Panc1 (cell line): ENCODE data around the gene WFDC12. TPM values are rescaled to one million over a fixed set of nuclear protein-coding genes. Genes with fewer than 3 reads are reported as not detected.

Experiments
- ATAC-seq: fragments of 200-7000 bp; cut with Tn5 transposase; 2 replicates; pipeline ENCODE4 v1.9.1; 2020; ENCODE audit warnings: mild to moderate bottlenecking, moderate library complexity
- BruUV-seq: library from RNA; stranded (reverse); fragments of 400-500 nt; replicated peaks from 2 replicates; lab custom pipeline; 2021; lab: Mats Ljungman, UMichigan
- CTCF ChIA-PET: fragments of 300-600 bp; sonication (Branson Sonifier 250); formaldehyde crosslinking; loops from one replicate; lab custom pipeline; 2022; ENCODE audit warnings: antibody characterized with exemption; lab: Charles Lee
- POLR2A ChIA-PET: fragments of 300-600 bp; sonication (Branson Sonifier 250); formaldehyde crosslinking; loops from one replicate; lab custom pipeline; 2022; ENCODE audit warnings: antibody characterized with exemption; lab: Charles Lee
- DNase-seq: peaks from one replicate; pipeline ENCODE4 v3.0.0-alpha.2; 2010; ENCODE audit warnings: low read depth, low spot score
- H3K27ac ChIP-seq: 2 replicates; pipeline ENCODE4 v1.5.1; 2011; ENCODE audit warnings: mild to moderate bottlenecking, low read length, inconsistent platforms
- H3K27me3 ChIP-seq: fragments of 200-500 bp; sonication (Bioruptor generic); 2 replicates; pipeline ENCODE4 v1.6.0; 2014; ENCODE audit warnings: low read length, inconsistent platforms; ENCODE audit not compliant: control insufficient read depth, insufficient read depth
- H3K36me3 ChIP-seq: fragments of 200-500 bp; sonication (Bioruptor generic); 2 replicates; pipeline ENCODE4 v1.5.1; 2014; ENCODE audit warnings: inconsistent platforms, mild to moderate bottlenecking, low read length, moderate library complexity; ENCODE audit not compliant: control insufficient read depth, insufficient read depth
- H3K4me1 ChIP-seq: 2 replicates; pipeline ENCODE4 v1.5.1; 2011; ENCODE audit warnings: inconsistent platforms, mild to moderate bottlenecking, low read length, moderate library complexity; ENCODE audit not compliant: control insufficient read depth, insufficient read depth
- H3K4me3 ChIP-seq, 2 experiments: 2 replicates each; pipeline ENCODE4 v1.5.1; 2011 to 2012; ENCODE audit warnings: low read depth in 2 of 2, low read length in 2 of 2, mild to moderate bottlenecking in 2 of 2, inconsistent platforms in 1 of 2, moderate library complexity in 1 of 2
- H3K9me3 ChIP-seq: fragments of 200-500 bp; sonication (Bioruptor generic); 2 replicates; pipeline ENCODE4 v1.5.1; 2014; ENCODE audit warnings: low read depth, mild to moderate bottlenecking, inconsistent platforms, low read length, moderate library complexity; ENCODE audit not compliant: control insufficient read depth, insufficient read depth
- CTCF ChIP-seq: fragments of 450-650 bp; IDR thresholded peaks from 2 replicates; pipeline ENCODE4 v1.5.1; 2017; ENCODE audit warnings: mild to moderate bottlenecking
- POLR2AphosphoS5 ChIP-seq: IDR thresholded peaks from 2 replicates; pipeline ENCODE4 v1.6.1; 2012; ENCODE audit warnings: mild to moderate bottlenecking, low read depth, low read length, moderate library complexity
- REST ChIP-seq, 2 experiments: IDR thresholded peaks; 2 replicates each; pipeline ENCODE4 v1.6.1; 2011 to 2012; ENCODE audit warnings: low read depth in 2 of 2, control low read depth in 1 of 2, low read length in 1 of 2, mild to moderate bottlenecking in 1 of 2, moderate library complexity in 1 of 2; ENCODE audit not compliant: insufficient read depth in 1 of 2
- SIN3A ChIP-seq: IDR thresholded peaks from 2 replicates; pipeline ENCODE4 v1.6.1; 2012; ENCODE audit warnings: low read depth, mild to moderate bottlenecking, low read length, moderate library complexity, borderline replicate concordance; ENCODE audit not compliant: insufficient read depth
- TCF7L2 ChIP-seq: IDR thresholded peaks from 2 replicates; pipeline ENCODE4 v1.6.1; 2011; ENCODE audit warnings: mild to moderate bottlenecking, low read depth, low read length, inconsistent platforms
- in situ Hi-C: cut with HindIII; loops from 2 replicates; pipeline ENCODE4 v1.10.0; 2016; ENCODE audit warnings: low sequenced_read_pairs, low pct_unique_long_range_greater_than_20kb
- intact Hi-C: fragments of 100-400 bp; cut with micrococcal nuclease; formaldehyde crosslinking; loops from one replicate; pipeline ENCODE4 v1.10.0; 2022; ENCODE audit not compliant: unreplicated experiment
- total RNA-seq: library from RNA; stranded (reverse); gene quantifications from one replicate; pipeline ENCODE4 v1.2.1, GENCODE V29; 2021; ENCODE audit not compliant: unreplicated experiment

The WFDC12 gene
- total RNA-seq, 1 experiment from 2014 or later: not detected

GRCh38 chr20:45103072-45103471, 21.2 kb downstream of the WFDC12 start:
- BruUV-seq: no TSS peak
- ChIA-PET POLR2A (interaction anchor here (0.7 kb wide), 1 partner anchor 199 kb away, joined by 4 read pairs; no protein-coding TSS in a partner anchor), CTCF (interaction anchor here (0.9 kb wide), 1 partner anchor 35 kb away, joined by 3 read pairs; no protein-coding TSS in a partner anchor)
- no peak for ATAC-seq
- TF ChIP-seq POLR2AphosphoS5 (no peak), CTCF (no peak), REST (IDR thresholded peaks at IDR 0.05; ENCODE audit: insufficient read depth in 1 of 2, low read depth in 2 of 2, low read length in 1 of 2) (no peak), SIN3A (no peak), TCF7L2 (no peak)
- in situ Hi-C loops (no loop called here), intact Hi-C loops (loop anchor here (10.0 kb wide), 1 partner anchor 192 kb away; no protein-coding TSS in a partner anchor)
- H3K27ac ChIP-seq: no peak overlapping the region
- no peak overlapping the region for H3K4me3 ChIP-seq
- DNase-seq: no peak
- H3K27me3 ChIP-seq: peaks cover 4% of the 10 kb centered on the region
- no peaks in the 10 kb centered on the region; the same call in 1 of the 2 replicates for H3K4me1 ChIP-seq
- no peaks in the 10 kb centered on the region for H3K36me3 ChIP-seq
- H3K9me3 ChIP-seq: no peaks in the 10 kb centered on the region

GRCh38 chr20:45101333-45101850, 22.9 kb downstream of the WFDC12 start:
- no peaks in the 10 kb centered on the region; the same call in 1 of the 2 replicates for H3K4me1 ChIP-seq
- POLR2A ChIA-PET: no interaction called here
- H3K27ac ChIP-seq: no peak overlapping the region
- no TSS peak for BruUV-seq
- ATAC-seq (peak; percentile 14; the same call in 1 of the 2 replicates), DNase-seq (no peak)
- H3K27me3 ChIP-seq: peaks cover 2% of the 10 kb centered on the region; the same call in 1 of the 2 replicates
- CTCF ChIA-PET: no interaction called here
- no peaks in the 10 kb centered on the region for H3K9me3 ChIP-seq
- in situ Hi-C loops: no loop called here
- intact Hi-C loops: loop anchor here (10.0 kb wide), 1 partner anchor 193 kb away; no protein-coding TSS in a partner anchor
- TF ChIP-seq REST (IDR thresholded peaks at IDR 0.05; ENCODE audit: insufficient read depth in 1 of 2, low read depth in 2 of 2, low read length in 1 of 2): no peak
- TF ChIP-seq TCF7L2: no peak
- no peak for TF ChIP-seq CTCF
- TF ChIP-seq SIN3A: no peak
- no peak for TF ChIP-seq POLR2AphosphoS5
- H3K4me3 ChIP-seq: peak overlapping the region in 1 of 2 experiments; percentile 40; a peak in 2 of 4 replicates
- no peaks in the 10 kb centered on the region for H3K36me3 ChIP-seq
